Measurements from ENCODE around the gene CRTC2. TPM values are rescaled to one million over a fixed set of nuclear protein-coding genes. Genes with fewer than 3 reads are reported as not detected.

The CRTC2 gene
- total and polyA plus RNA-seq, 9 of the 15 experiments (the other 6 are each of a cell fraction or from before 2014, with no cell fraction given), result 2.7 to 26.4 (median 10.2) TPM

- TF ChIP-seq PATZ1 (CRISPR knock-in tag; IDR thresholded peaks at IDR 0.05; ENCODE audit: borderline replicate concordance) (no peak), E4F1 (CRISPR knock-in tag; IDR thresholded peaks at IDR 0.05; ENCODE audit: borderline replicate concordance) (no peak), ZBTB49 (CRISPR knock-in tag; IDR thresholded peaks at IDR 0.05; ENCODE audit: borderline replicate concordance) (no peak), CTCFL (IDR thresholded peaks at IDR 0.05; ENCODE audit: borderline replicate concordance, insufficient read depth, low read depth, low read length, poor library complexity, severe bottlenecking) (no peak), RBM25 (IDR thresholded peaks at IDR 0.05; ENCODE audit: low read depth, low read length, severe bottlenecking) (no peak), PHB (CRISPR knock-in tag; IDR thresholded peaks at IDR 0.05) (0 out of 2 replicates have a peak, but pooled peaks have one; percentile 26), ZNF77 (CRISPR knock-in tag; IDR thresholded peaks at IDR 0.05) (no peak), POLR2AphosphoS2 (IDR thresholded peaks at IDR 0.05; ENCODE audit: low read length) (peak; percentile 96), OTX1 (CRISPR knock-in tag; IDR thresholded peaks at IDR 0.05) (0 out of 2 replicates have a peak, but pooled peaks have one; percentile 3), RNF2 (IDR thresholded peaks at IDR 0.05) (peak; percentile 71; the same call in 1 of the 2 replicates), ZNF696 (CRISPR knock-in tag; conservative IDR thresholded peaks at IDR 0.05) (no peak), ZBTB7A (IDR thresholded peaks at IDR 0.05; ENCODE audit: borderline replicate concordance, control insufficient read depth, low read depth, low read length) (peak; percentile 80), ELK3 (CRISPR knock-in tag; IDR thresholded peaks at IDR 0.05) (no peak)
These were observed 32.2 kb upstream of the CRTC2 start, which contains the start of gene RPS27 (continued) for GRCh38 chr1:153990468-153991150.

Measured in K562 (cell line).